Measurements from ENCODE around the gene NEDD8.

Gene NEDD8

GRCh38 chr14:24262821-24263733, 30.9 kb upstream of the NEDD8 start, which contains the start of gene TGM1:
TSS of gene TGM1 (minus strand) at chr14:24263177. CDS start at chr14:24262352, 825 bp downstream.
- DNase-seq = no peak

GRCh38 chr14:24261969-24262327, 29.8 kb upstream of the NEDD8 start:
- no peak for DNase-seq

GRCh38 chr14:24261256-24261968, 29.2 kb upstream of the NEDD8 start:
- no peak for DNase-seq

- no peak for DNase-seq
Observed at GRCh38 chr14:24260780-24261157, 28.6 kb upstream of the NEDD8 start.

GRCh38 chr14:24260026-24260779, 28.0 kb upstream of the NEDD8 start:
- DNase-seq = no peak

GRCh38 chr14:24259282-24260025, 27.3 kb upstream of the NEDD8 start:
- DNase-seq = no peak

GRCh38 chr14:24258548-24259265, 26.5 kb upstream of the NEDD8 start:
- DNase-seq = no peak

GRCh38 chr14:24258119-24258518, 26.0 kb upstream of the NEDD8 start:
- DNase-seq = no peak

- no peak for DNase-seq
Observed at GRCh38 chr14:24256960-24257359, 24.8 kb upstream of the NEDD8 start.

GRCh38 chr14:24255931-24256711, 24.0 kb upstream of the NEDD8 start:
- no peak for DNase-seq

GRCh38 chr14:24255438-24255837, 23.3 kb upstream of the NEDD8 start:
- DNase-seq = no peak

GRCh38 chr14:24254630-24255392, 22.6 kb upstream of the NEDD8 start:
- no peak for DNase-seq

GRCh38 chr14:24253936-24254335, 21.8 kb upstream of the NEDD8 start:
- no peak for DNase-seq

- no peak for DNase-seq
Observed at GRCh38 chr14:24252289-24253124, 20.3 kb upstream of the NEDD8 start.

- DNase-seq = no peak
Observed at GRCh38 chr14:24251880-24252288, 19.7 kb upstream of the NEDD8 start.

GRCh38 chr14:24250354-24250753, 18.2 kb upstream of the NEDD8 start:
- no peak for DNase-seq

- DNase-seq = no peak
Observed at GRCh38 chr14:24249230-24250021, 17.3 kb upstream of the NEDD8 start.

- no peak for DNase-seq
Observed at GRCh38 chr14:24247422-24247821, 15.3 kb upstream of the NEDD8 start.

All from stimulated activated CD4-positive, alpha-beta T cell treated with anti-CD3 and anti-CD28 coated beads, Interleukin-4, amount 100 ng/mL, for 4 hours (primary cell).